Right ventricle myocardium inferior (tissue), 1 donor: ENCODE results near the gene DNM1. TPM values are rescaled to one million over a fixed set of nuclear protein-coding genes. Genes with fewer than 3 reads are reported as not detected.

ENCODE experiments used
- ATAC-seq: fragments of 200-7000 bp; cut with Tn5 transposase; one replicate; pipeline ENCODE4 v1.9.1; 2020; ENCODE audit warnings: mild to moderate bottlenecking, moderate library complexity
- DNase-seq: peaks from one replicate; pipeline ENCODE4 v3.0.0; 2021; ENCODE audit errors: missing footprints
- intact Hi-C: fragments of 100-400 bp; cut with DNase I; formaldehyde crosslinking; loops from one replicate; pipeline ENCODE4 v1.11.0; 2022
- long read RNA-seq: library from polyadenylated mRNA; unstranded; transcript quantifications from one replicate; pipeline ENCODE4 v2.0.0, GENCODE V29; 2021
- total RNA-seq: library from RNA; stranded (reverse); fragmentation: NEBNext Ultra II Directional; extraction: Animal tissue kit (Norgen Biotek cat#: 25700); gene quantifications from one replicate; pipeline ENCODE4 v1.2.1, GENCODE V29; 2021
- donor health status: DM: no; HTN: yes; CAD: no; lungs with severe emphysema.

The DNM1 gene
- total RNA-seq: 6.1 TPM
- long read RNA-seq: 0 reads

DNA sequence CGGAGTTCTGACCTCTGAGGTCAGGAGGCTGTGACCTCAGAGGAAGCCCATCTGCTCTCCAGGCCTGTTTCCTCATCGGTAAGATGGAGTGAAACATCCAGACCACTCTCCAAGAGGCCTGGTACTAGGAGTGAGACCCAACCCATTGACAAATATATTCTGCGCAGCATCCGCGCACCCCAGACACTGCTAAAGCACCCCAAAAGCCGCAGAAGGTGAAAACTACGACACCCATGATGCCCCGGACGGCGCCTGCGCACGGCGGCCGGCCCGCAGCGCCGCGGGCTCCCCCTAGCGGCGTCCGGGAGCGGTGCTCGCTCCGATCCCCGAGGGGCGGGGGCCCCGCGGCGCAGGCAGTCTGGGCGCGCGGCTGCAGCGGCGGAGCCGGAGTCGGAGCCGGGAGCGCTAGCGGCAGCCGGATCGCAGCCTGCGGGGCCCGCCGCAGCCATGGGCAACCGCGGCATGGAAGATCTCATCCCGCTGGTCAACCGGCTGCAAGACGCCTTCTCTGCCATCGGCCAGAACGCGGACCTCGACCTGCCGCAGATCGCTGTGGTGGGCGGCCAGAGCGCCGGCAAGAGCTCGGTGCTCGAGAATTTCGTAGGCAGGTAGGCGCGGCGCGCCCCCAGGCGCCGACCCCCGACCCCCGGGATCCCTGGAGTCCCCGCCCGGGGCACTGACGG, at the start of gene DNM1:
Gene DNM1 (plus strand): TSS at position 356 of the 683 bp plus-strand sequence. CDS start 92 bp downstream, at position 448.
- DNase-seq (peak; percentile 86), ATAC-seq (peak; percentile 88)
- intact Hi-C loops: loop anchor here (5.0 kb wide), 1 partner anchor 74 kb away; the partner anchor contains the start of genes GOLGA2 and SWI5

DNA sequence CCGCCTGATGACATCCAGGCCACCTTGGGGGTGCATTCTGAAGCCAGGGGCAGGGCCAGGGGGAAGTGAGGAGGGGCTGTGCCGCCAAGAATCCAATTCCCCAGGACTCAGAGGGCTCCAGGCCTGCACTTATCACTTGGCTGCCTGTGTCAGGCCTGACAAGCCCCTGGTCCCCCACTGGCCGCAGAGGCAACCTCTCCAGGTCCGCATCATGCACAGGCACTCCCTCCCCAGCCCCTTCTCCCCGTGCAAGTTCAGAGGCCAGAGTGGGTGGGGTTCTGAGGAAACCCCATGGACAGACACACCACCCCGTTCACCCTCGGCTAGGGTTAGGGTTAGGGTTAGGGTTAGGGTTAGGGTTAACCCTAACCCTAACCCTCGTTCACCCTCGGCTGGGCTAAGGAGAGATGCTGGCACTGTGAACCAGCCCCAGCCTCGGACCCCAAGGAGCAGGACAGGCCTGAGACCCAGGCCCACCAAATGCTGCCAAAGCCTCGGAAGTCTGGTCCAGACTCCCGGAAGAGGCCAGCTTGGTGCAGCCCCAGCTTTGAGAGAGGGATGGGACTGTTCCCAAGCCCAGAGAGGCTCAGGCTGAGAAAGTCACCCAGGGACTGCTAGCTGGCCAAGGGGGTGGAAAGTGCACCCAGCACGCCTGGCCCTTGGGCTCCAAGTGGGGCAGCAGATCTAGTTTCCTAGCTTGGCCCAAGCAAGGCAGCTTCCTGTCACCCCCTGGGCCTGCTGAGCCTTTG, 49.1 kb upstream of the DNM1 start:
- intact Hi-C loops: no loop called here
- DNase-seq (peak; percentile 32), ATAC-seq (no peak)

DNA sequence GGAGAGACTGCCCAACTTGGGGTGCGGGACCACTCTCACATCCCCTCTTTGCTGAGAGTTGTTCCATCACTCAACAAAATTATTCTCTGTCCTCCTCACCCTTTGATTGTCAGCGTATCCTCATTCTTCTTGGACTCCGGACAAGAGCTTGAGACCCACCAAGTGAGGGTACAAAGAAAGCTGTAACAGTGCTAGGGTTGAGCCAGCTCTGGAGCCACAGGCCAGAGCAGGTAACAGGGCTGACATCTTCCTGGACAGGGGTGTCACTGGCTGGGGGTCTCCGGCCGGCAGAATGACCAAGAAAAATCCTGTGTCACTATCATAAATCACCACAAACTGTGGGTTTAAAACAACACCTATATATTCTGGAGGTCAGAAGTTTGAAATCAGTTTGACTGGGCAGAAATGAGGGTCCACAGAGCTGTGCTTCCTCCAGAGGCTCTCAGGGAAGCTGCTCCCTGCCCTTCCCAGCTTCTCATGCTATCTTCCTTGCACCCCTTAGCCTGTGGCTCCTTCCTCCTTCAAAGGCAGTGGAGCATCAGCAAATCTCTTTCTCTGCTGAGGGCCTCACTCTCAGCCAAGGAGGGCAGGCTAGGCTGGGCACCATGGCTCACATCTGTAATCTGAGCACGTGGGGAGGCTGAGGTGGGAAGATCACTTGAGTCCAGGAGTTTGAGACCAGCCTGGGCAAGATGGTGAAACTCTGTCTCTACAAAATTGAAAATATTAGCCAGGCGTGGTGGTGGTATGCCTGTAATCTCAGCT, 47.3 kb upstream of the DNM1 start:
- peak; percentile 42 for DNase-seq

DNA sequence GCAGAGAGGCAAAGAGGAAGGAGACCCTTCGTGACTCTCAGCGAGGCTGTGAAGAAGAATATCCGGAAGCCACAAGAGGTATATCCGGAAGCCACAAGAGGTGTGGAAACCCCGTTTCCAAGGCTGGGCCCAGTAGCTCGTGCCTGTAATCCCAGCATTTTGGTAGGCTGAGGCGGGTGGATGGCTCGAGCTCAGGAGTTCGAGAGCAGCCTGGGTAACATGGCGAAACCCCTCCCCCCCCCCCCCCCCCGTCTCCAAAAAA, 43.7 kb upstream of the DNM1 start:
- intact Hi-C loops: no loop called here
- DNase-seq: no peak
- peak; percentile 0 for ATAC-seq

More for the DNA sequence above, 47.3 kb upstream of the DNM1 start:
- ATAC-seq: no peak
- intact Hi-C loops: no loop called here

DNA sequence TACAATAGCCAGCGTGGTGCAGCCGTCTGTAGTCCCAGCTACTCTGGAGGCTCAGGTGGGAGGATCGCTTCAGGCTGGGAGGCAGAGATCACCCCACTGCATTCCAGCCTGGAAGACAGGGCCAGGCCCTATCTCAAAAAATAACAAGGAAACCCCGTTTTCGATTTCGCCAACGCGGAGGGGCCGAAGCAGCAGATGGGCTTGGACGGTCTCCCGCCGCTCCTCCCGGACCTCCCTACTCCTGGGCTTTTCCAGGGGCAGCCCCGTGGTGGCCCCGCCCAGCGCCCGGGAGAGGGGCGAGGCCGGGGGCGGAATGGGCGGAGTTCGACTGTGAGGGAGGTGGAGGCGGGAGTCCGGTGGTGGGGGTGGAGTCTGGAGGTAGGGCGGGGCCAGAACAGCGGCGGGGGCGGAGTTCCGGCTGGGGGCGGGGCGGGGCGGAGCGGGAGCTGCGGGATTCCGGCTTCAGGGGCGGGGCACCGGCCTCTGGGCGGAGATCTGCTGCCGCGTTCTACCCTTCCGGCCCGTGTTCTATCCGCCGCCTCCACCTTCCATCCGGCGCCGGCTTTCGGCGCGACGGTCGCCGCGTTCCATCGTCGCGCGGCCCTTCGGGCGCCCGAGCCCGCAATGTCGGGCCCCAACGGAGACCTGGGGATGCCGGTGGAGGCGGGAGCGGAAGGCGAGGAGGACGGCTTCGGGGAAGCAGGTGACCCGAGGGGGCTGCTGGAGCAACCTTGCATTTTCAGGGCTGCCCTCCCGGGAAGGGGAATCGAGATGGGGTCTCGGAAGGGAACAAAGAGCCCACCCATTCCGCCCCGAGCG, 43.2 kb upstream of the DNM1 start, which contains the start of gene BBLN:
Gene BBLN (plus strand): TSS at position 482 of the 819 bp plus-strand sequence. CDS start 143 bp downstream, at position 625.
- ATAC-seq (peak; percentile 96), DNase-seq (peak; percentile 97)
- intact Hi-C loops: loop anchor here (2.0 kb wide), 1 partner anchor 33 kb away; the partner anchor contains the start of gene PTGES2

DNA sequence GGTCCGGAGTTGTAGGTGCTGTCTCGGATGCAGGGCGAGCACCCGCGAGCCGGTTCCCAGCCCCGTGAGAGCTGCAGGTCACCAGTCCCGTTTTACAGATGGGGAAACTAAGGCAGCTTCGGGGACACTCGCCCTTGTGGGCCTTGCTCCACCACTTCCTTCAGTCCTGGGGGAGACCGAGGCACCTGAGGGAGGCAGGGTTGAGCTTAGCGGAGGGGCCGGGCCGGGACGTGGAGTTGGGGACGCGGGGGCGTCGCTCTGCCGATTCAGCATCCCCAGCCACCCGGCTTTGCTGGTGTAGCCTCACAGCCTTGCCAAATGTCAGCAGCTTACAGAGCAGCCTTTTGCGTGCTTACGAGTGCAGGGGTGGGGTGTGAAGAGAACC, 42.6 kb upstream of the DNM1 start:
- DNase-seq (no peak), ATAC-seq (peak; percentile 5)
- intact Hi-C loops: loop anchor here (2.0 kb wide), 1 partner anchor 34 kb away; the partner anchor contains the start of gene PTGES2

DNA sequence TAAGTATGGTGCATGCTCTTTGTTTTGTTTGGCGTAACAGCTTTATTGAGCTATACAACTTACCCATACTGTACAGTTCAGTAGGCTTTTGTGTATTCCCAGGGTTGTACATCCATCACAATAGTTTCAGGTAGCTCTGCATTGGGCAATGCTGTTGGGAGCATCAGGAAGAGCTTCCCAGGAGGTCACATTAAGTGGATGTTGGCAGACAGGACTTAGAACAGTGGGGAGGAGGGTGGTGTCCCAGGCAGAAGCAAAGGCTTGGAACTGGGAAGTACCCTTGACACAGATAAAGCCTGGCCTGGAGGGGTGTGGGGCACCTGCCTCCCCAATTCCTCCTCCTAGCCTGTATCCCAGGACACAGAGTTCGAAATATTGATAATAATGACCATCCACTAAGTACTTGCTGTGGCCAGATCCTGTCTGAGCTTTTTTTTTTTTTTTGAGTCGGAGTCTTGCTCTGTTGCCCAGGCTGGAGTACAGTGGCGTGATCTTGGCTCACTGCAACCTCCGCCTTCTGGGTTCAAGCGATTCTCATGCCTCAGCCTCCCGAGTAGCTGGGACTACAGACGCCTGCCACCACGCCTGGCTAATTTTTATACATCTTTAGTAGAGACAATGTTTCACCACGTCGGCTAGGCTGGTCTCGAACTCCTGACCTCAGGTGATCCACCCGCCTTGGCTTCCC, 41.8 kb upstream of the DNM1 start:
- ATAC-seq: no peak
- DNase-seq: peak; percentile 15
- intact Hi-C loops: loop anchor here (2.0 kb wide), 1 partner anchor 35 kb away; the partner anchor contains the start of gene PTGES2

DNA sequence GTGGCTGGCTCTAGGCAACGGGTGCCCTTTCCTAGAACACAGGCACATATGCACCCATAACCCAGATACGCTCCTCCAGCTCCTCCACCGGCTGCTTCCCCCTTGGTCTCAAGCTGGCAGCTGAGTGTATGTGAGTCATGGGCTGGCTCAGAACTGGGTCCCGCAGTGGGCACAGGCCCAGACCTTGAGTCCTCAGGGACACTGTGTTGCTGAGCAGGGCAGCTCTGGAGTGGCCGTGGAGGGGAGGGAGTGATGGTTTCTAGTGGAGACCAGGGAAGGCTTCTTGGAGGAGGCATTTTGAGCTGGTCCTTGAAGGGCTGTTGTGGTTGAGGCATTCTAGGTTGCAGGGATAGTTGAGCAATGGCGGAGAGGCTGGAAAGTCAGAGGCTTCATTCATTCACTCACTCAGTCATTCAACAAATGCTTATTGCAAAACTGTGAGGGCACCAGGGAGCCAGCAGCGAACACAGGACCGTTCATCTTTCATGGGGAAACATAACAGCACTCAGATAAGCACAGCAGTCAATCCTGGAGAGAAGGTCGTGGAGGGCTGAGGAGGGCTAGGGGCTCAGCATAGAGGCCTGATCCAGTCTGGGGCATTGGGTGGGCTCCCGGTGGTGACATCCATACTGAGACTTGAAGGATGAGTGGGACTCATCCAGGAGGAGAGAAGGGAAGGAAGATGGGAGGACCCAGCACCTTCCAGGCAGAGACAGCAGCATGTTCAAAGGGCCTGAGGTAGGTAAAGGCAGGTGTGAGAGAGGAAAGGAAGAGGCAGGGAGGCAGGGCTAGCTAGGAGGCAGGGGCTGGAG, 40.8 kb upstream of the DNM1 start:
- intact Hi-C loops: no loop called here
- DNase-seq (peak; percentile 76), ATAC-seq (peak; percentile 15)

DNA sequence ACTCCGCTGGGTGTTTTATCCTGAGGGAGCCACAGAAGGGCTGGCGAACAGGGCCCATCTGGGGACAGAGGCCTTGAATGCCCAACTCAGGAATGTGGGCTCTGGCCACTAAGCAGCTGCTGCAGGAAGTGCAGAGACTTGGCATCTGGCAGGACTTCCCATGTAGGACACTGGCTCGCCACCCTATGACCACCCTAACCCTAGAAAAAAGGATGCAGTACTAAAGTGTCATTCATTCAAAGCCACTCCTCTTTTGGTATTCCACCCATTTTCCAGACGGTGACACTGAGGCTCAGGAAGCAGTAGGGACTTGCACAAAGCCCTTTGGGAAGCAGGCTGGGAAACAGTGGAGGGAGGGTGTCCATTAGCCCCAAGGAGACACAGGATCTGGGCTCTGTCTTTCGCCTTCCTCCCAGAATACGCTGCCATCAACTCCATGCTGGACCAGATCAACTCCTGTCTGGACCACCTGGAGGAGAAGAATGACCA, 40.1 kb upstream of the DNM1 start:
- DNase-seq (no peak), ATAC-seq (no peak)
- intact Hi-C loops: no loop called here

DNA sequence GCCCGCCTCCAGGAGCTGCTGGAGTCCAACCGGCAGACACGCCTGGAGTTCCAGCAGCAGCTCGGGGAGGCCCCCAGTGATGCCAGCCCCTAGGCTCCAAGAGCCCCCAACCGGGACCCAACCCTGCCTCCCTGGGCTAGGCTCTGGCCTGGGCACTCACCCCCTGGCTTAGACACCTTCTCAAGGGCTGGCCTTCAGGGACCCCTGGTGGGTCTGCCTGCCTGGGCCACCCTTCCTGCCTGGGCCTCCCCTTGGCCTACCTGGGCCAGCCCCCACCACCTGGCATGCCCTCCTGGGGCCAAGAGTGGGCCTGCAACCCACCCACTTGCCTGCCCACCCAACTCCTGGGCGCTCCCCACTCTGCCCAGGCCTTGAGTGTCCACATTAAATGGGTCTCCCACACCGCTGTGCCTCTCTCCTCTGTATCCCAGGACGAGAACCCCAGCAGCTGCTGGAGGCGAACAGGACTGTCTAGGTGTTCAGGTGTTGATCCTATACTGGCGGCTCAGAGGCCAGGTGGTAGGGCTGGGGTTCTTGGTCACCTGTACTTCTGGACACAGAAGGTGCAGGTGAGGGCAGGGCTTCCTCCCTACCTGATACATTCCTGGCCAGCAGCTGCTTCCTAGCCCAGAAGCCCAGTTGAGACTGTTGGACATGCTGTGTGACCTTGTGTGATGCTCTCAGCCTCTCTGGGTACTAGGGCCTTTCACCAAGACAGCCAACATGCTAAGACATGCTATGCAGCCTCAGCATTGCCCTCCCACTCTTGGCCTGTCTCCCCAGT, 39.5 kb upstream of the DNM1 start:
- intact Hi-C loops: no loop called here
- ATAC-seq: no peak
- DNase-seq: peak; percentile 56

DNA sequence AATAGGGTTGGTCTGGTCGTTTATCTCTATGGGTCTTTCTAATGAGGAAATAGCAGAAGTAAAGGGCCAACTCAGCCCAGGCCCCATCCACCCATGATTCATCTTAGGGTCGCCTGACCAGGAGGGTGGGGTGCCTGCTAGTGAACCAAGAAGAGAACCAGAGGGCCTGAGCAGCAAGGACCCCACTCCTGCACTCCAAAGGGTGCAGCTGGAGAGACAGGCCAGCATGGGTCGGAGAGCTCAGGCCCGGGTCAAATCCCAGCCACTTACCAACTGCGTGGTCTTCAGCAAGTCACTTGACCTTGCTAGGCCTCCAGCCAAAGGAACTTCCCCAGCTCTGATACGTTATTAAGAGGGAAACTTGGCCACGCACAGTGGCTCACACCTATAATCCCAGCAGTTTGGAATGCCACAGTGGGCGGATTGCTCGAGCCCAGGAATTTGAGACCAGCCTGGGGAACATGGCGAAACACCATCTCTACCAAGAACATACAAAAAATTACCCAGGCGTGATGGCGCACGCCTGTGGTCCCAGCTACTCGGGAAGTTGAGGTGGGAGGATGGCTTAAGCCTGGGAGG, 38.8 kb upstream of the DNM1 start:
- intact Hi-C loops: no loop called here
- ATAC-seq (no peak), DNase-seq (peak; percentile 32)

DNA sequence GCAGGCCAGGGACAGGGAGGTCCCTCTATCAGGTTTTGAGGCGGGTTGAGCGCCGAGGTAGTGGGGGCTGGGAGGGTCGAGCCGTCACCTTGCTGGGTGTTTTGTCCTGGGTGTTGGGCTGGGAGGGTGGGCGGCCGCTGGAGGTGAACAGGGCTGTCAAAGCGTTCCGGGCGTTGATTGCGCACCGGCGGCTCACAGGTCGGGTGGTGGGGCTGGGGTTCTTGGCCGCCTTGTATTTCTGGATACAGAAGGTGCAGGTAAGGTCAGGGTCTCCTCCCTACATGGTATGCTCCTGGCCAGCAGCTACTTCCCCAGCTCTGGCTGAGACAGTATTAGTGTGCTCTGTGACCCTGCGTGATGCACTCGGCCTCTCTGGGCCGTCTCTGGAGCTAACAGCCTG, 37.0 kb upstream of the DNM1 start:
- intact Hi-C loops: no loop called here
- no peak for ATAC-seq
- DNase-seq: peak; percentile 22

DNA sequence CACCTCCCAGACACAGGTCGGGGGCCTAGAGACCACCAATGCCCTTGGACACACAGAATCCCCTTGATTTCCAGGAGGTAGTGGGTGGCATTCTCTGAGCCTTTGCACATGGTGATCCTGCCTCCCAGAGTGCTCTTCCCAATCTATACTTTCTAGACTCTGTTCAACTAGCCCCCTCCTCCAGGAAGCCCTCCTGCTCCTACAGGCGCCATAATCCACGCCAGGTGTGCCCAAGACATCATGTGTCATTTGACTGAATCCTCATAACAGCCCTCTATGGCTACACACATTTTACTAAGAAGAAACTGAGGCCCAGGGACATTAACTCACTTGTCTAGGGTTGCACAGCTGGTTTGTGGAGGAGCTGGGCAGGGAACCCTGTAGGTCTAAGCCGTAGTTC, 36.0 kb upstream of the DNM1 start:
- peak; percentile 25 for DNase-seq

DNA sequence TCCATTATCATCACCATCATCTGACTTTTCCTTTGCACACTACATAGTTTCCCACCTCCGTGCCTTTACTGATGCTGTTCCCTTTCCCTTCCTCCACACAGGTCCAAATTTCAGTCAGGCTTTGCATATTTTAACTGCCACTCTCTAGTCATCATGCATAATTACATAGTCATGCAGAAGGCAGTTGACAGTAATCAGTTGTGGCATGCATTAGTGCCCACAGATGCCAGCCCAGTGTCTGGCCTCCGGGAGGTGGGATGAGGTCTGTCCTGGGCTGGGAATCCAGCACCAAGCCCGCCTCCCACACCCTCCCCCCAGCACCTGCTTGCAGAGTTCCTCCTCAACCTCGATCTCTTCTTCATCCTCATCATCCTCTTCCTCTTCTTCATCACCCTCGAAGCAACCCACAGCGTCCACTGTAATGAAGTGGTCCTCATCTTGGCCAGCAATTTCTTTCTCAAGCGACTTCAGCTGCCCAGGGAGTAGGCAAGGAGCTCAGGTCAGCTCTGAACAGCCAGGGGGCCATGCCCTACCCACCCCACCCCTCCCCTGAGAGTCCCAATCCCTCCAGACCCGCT, 34.4 kb upstream of the DNM1 start:
- intact Hi-C loops: no loop called here
- no peak for ATAC-seq

More for the DNA sequence above, 36.0 kb upstream of the DNM1 start:
- intact Hi-C loops: no loop called here
- ATAC-seq: no peak

DNA sequence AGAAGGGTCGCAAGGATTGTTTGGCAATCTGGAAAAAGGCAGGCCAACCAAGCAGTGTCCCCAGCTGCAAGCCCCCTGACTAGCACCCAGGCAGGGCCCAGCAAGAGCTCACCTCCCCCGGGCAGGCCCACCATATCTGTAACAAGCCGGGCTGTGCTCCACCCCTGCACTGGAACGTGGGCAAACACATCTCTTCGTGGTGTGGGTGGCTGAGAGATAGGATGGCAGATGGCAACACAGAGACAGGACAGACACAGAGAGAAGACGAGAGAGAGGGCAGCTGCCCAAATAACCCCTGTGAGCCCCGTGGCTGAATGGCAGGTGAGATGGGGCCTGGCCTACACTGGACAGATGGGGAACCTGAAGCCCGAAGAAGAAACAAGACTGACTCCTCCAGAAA, 33.7 kb upstream of the DNM1 start:
- peak; percentile 18 for DNase-seq
- ATAC-seq: no peak
- intact Hi-C loops: no loop called here

More for the DNA sequence above, 34.4 kb upstream of the DNM1 start:
- DNase-seq: no peak

DNA sequence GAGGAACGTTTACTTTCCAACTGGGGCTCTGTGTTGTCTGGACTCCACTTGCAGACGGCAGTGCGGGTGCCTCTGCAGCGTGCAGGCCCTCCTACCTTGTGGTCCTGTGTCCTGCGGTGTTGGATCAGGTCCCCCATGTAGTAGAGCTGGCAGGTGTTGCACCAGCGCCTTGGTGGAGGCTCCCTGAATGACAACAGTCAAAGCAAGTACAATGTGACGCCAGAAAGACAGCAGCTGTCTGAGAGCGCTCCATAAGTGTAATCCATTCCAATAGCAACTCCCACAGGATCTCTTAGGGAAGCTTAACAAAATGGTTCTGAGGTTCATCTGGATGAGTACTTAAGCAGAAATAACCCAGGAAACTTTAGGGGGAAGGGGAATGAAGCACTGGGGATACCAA, 33.3 kb upstream of the DNM1 start:
- no peak for ATAC-seq
- intact Hi-C loops: no loop called here
- DNase-seq: peak; percentile 4
